Lower leg skin (tissue), 4 donors: ENCODE data around the gene DPYSL3. TPM values are rescaled to one million over a fixed set of nuclear protein-coding genes. Genes with fewer than 3 reads are reported as not detected.

Source experiments
- DNase-seq, 2 donors: peaks; one replicate each; pipeline ENCODE4 v3.0.0-alpha.2; 2019; ENCODE audit warnings: low spot score in 2 of 2
- H3K4me3 ChIP-seq: fragments of 200-600 bp; sonication (generic); 2 replicates; pipeline ENCODE4 v1.5.1; 2017; ENCODE audit warnings: mild to moderate bottlenecking, low read depth; ENCODE audit not compliant: poor library complexity, severe bottlenecking
- CTCF ChIP-seq, 3 donors: fragments of 450-650 bp; IDR thresholded peaks; one replicate each; pipeline ENCODE4 v1.5.1; 2016; ENCODE audit warnings: antibody characterized with exemption in 3 of 3, mild to moderate bottlenecking in 3 of 3, moderate library complexity in 2 of 3
- POLR2A ChIP-seq, 2 donors: fragments of 450-650 bp; IDR thresholded peaks; one replicate each; pipeline ENCODE4 v1.6.1; 2016 to 2017; ENCODE audit warnings: antibody characterized with exemption in 2 of 2, mild to moderate bottlenecking in 1 of 2, moderate library complexity in 1 of 2
- WGBS, 2 donors: methylation state at CpG; one replicate each; pipeline ENCODE4 v1.1.5; 2018; 5-methylcytosine and 5-hydroxymethylcytosine counted together
- intact Hi-C: fragments of 100-400 bp; cut with DNase I; formaldehyde crosslinking; loops from one replicate; pipeline ENCODE4 v1.15.0; 2023; ENCODE audit warnings: low total_unique reads
- total RNA-seq, 4 donors: library from RNA; depleted of rRNA; stranded (reverse); fragments of >200 nt; gene quantifications; one replicate each; pipeline ENCODE4 v1.1.0, GENCODE V29; 2016

DPYSL3 gene
- total RNA-seq, 4 donors from 2014 or later = 7.1 to 32.2 (median 11.0) TPM

- H3K4me3 ChIP-seq = no peak overlapping the region
- TF ChIP-seq CTCF (IDR thresholded peaks at IDR 0.05) (no peak), POLR2A (IDR thresholded peaks at IDR 0.05) (no peak)
- 57 to 73% methylated on average over 1 of the region's 1 CpG for WGBS, 2 donors
- no peak for DNase-seq
- intact Hi-C loops = no loop called here
These were observed 10.6 kb upstream of the DPYSL3 start for GRCh38 chr5:147520450-147520849.

DNA sequence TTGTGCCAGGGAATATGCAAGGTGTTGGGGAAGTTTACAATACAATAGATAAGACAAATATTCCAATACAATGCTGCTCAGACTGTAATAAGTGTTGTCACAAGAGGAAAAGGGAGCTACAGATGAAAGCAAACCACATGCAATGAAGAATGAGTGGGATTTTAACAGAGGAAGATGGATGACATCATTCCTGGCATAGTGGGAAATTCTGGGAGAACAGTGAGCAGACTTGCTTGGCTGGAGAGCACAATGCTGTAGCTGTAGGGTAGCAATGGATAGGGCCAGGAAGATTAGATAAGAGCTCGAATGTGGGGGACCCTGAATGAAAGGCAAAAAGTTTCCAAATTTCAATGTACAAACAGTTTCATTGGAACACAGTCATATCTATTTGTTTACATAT, 9.5 kb upstream of the DPYSL3 start:
- no peak for DNase-seq
- H3K4me3 ChIP-seq = no peak overlapping the region
- intact Hi-C loops = no loop called here
- TF ChIP-seq POLR2A (IDR thresholded peaks at IDR 0.05) (no peak), CTCF (IDR thresholded peaks at IDR 0.05) (no peak)
- 48 to 69% methylated on average over 1 of the region's 1 CpG for whole genome bisulfite sequencing, 2 donors

DNA sequence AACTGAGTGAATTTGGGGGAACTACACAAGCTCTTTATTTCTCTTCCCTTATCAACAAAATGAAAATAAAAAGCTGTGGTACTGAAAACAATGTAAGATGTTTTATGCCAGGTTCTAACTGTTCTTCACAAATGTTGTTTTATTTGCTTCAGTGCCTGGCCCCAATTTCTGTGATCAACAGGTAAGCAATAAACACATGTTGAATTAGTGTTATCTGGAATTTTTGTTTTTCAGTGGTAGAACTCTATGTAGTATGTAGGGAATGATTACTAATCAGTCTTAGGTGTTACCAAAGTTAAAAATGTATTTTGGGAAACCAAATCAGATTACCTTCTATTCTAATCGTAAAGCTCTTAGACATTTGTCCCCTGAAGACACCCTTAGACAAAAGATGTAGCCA, 7.5 kb upstream of the DPYSL3 start:
- 95 to 97% methylated on average over 1 of the region's 1 CpG for WGBS, 2 donors
- no peak for DNase-seq
- H3K4me3 ChIP-seq = no peak overlapping the region
- intact Hi-C loops = no loop called here
- TF ChIP-seq POLR2A (IDR thresholded peaks at IDR 0.05) = no peak
- TF ChIP-seq CTCF (IDR thresholded peaks at IDR 0.05) = no peak

- no peak for TF ChIP-seq POLR2A (IDR thresholded peaks at IDR 0.05)
- TF ChIP-seq CTCF (IDR thresholded peaks at IDR 0.05) = no peak
- intact Hi-C loops = no loop called here
- DNase-seq = no peak
- WGBS, 2 donors = 76 to 84% methylated on average over 7 of the region's 7 CpGs
- H3K4me3 ChIP-seq = no peak overlapping the region
These were observed 5.4 kb upstream of the DPYSL3 start for GRCh38 chr5:147515269-147515668.

- intact Hi-C loops = no loop called here
These were observed 3.0 kb upstream of the DPYSL3 start for GRCh38 chr5:147512659-147513379.

More at GRCh38 chr5:147512659-147513379, 3.0 kb upstream of the DPYSL3 start:
- DNase-seq = no peak
- WGBS, 2 donors = 70 to 71% methylated on average over 3 of the region's 3 CpGs
- H3K4me3 ChIP-seq = no peak overlapping the region
- TF ChIP-seq CTCF (IDR thresholded peaks at IDR 0.05) (no peak), POLR2A (IDR thresholded peaks at IDR 0.05) (no peak)
